GM21447 (cell line): ENCODE results near the gene SBF2.

Source experiments
- ATAC-seq: cut with Tn5 transposase; IDR thresholded peaks from one replicate; pipeline ENCODE4 v1.9.1; 2021; ENCODE audit not compliant: unreplicated experiment

The SBF2 gene

GRCh38 chr11:10293423-10294289, at the start of gene SBF2:
Gene SBF2 (minus strand): TSS chr11:10294219. CDS start chr11:10294069, 150 bp downstream.
- peak; percentile 34 for ATAC-seq

GRCh38 chr11:10338287-10338686, 44.3 kb upstream of the SBF2 start:
- ATAC-seq = no peak

DNA sequence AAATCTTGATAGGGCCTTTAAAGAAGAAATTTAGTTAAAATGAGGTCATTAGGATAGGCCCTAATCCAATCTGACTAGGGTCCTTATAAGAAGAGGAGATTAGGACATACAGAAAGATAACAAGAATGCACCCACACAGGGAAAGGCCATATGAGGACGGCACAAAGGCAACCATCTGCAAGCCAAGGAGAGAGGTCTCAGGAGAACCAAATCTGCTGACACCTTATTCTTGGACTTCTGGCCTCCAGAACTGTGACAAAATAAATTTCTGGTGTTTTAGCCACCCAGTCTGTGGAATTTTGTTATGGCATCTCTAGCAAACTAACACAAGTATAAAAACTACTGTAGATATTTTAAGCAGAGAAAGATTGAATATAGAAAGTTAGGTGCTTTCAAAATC, 39.5 kb upstream of the SBF2 start:
- no peak for ATAC-seq

- no peak for ATAC-seq
Measured at GRCh38 chr11:10331548-10332289, 37.7 kb upstream of the SBF2 start.

DNA sequence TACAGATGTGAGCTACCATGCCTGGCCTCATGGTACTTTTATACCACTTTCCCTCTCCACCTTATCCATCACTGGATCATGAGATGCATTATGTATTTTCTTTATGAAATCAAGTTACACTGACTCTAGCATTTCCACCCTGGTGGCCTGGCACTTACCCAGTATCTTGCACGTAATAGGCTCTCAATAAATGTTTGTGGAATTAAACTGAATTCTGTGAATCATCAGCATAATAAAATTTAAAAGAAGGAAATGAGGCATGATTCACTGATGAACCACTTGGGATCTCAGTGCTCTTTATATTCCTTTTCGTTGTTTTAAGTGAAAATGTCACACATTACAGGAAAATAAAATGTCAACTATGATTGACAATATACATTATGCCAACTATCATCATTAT, 35.9 kb upstream of the SBF2 start:
- no peak for ATAC-seq

DNA sequence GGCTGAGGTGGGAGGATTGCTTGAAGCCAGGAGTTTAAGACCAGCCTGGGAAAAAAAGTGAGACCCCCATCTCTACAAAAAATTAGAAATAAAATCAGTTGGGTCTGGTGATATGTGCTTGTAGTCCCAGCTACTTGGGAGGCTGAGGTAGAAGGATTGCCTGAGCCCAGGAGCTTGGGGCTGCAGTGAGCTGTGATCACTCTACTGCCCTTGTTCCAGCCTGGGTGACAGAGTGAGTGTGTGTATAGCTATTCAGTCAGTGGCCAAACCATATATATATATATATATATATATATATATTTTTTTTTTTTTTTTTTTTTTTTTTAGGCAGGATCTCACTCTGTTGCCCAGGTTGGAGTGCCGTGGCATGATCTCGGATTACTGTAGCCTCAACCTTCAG, 35.3 kb upstream of the SBF2 start:
- no peak for ATAC-seq

DNA sequence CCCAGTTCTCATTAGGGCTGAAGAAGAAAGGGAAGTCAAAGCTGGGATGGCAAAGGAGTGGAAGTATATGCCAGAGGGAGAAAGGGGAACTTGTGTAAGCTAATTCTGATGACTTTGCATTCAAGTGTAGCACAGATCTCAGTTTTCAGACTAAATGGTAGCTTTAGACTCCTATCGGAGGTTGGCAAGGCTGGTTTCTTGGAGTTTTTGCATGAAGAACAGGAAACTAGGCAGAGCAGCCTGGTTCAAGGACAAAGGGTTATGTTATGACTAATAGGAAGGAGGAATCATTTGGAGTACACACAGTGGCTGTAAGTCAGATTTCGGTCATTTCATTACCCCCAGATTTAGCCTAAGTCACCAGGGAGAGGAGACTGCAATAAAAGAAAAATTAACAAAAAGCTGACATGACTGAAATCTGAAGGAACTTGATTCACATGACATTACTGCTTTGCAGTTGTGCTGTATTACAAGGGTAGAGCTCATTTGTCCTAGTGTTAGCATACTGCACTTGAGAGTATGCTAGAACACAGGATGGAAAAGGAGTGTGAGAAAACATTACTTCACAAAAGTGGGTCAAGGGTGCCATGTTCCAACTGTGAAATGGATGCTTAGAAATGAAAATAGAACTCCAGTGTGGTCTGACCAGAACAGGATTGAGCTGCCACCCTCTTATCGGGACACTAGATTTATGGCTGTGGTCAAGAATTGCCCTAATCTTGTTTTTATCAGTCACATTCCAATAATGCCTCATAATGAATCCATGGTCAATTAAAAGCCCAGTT, 34.5 kb upstream of the SBF2 start:
- no peak for ATAC-seq

DNA sequence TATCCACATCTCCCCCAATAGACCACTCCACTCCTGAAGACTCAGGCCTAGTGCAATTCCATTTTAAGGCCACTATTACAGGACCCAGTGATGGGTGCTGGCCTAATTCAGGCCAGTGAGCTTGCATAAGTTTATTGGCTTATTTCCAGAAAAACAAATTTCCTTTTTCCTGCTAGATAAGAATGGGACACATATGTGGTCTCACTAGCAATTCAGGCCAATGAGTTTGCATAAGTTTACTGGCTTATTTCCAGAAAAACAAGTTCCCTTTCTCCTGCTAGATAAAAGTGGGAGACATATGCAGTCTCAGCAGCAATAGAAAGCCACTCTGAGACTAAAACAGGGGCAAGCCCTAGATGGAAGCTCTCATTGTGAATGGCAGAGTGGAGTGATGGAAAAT, 33.2 kb upstream of the SBF2 start:
- ATAC-seq = no peak

GRCh38 chr11:10326012-10326964, 32.3 kb upstream of the SBF2 start:
- no peak for ATAC-seq

DNA sequence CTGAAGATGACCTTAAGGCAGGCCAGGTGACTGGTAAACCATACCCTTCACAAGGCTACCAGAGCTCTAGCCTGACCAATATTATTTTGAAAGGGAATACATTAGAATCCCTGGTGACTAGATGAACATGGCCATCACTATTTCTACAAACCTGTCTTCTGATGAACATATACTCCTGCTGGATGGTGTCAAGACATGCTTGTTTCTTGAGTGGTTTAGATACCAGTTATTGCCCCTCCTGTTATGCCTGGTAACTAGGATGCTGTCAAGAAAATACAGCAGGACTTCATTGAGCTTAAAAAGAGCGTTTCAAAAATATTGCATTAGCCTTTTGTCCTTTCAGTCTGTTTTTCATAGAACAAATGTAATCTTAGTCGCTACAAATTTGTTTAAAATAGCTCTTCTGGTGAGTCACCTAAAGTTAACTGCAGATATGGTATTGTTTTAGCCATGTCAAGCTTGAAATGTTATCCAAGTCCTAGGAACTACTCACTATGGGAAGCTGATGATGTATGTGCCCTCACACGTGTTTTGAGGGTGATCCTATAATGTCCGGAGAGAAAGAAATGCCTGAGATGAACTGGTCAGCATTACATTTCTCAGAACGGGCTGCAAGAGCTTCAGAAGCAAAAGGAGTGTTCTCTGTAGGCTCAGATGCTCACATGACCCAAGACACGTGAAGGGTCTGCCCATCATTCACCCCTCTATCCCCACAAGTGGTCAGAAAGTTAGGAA, 31.4 kb upstream of the SBF2 start:
- ATAC-seq = no peak

GRCh38 chr11:10324474-10324873, 30.5 kb upstream of the SBF2 start:
- ATAC-seq = no peak

DNA sequence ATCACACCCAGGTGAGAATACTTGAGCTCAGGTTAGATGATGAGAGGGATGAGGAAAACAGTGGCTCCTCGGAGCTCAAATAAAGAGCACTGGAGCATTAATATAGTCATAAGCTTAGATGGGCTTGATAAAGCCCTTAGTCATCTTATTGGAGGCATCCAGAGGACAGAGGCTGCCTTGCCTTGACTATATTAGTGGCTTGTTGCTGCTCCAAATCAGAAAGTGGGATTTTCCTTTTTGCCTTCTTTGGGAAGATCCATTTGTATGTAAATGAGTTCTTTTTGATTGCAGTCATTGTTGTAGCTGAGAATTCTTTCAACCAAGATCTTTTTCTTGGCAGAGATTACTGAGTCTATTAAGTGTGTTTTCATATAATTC, 29.8 kb upstream of the SBF2 start:
- no peak for ATAC-seq

DNA sequence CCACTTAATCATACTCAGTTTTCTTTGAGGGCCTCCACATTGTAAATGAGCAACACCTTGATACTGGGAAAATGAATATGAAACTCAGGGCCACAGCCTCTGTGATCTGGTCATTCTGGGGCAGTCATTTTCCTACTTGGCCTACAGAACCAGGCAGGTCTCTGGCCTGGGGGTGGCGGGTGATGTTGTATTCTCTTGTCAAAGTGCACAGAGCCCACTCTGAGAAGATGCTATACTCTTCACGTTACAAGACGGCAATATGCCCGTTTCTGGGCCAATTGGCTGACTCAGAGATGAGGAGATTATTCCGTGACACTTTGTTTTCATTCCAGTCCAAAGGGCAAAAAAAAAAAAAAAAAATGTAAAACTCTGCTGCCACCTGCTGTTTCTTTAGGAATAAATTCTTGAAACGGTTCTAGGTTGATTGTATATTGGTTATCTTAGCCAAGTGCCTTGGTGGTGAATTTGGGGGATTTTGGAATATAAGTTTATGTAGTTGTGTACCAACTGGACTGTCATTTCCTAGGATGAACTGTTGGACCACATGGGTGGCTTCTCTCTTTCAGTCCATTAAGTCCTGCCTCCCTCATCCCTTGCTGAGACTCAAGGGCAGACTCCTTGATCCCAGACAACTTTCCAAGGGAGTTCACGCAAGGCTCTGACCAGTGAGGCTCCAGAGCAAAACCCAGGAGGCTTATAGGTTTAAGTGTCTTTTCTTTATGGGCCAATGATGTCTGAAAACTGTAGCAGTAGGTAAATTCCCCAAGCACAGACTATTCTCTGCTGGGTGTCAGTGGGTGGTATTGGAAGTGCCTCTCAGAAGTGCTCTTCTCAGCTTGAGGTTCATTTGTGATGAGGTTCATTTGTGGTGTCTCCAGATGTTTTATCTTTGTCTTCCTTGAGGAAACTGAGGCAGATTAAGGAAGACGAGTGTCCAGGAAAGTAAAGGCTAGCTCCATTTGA, 29.1 kb upstream of the SBF2 start:
- peak; percentile 58 for ATAC-seq

- ATAC-seq = no peak
Measured at GRCh38 chr11:10322401-10322800, 28.4 kb upstream of the SBF2 start.

- ATAC-seq = no peak
Measured at GRCh38 chr11:10320736-10321465, 26.9 kb upstream of the SBF2 start.

DNA sequence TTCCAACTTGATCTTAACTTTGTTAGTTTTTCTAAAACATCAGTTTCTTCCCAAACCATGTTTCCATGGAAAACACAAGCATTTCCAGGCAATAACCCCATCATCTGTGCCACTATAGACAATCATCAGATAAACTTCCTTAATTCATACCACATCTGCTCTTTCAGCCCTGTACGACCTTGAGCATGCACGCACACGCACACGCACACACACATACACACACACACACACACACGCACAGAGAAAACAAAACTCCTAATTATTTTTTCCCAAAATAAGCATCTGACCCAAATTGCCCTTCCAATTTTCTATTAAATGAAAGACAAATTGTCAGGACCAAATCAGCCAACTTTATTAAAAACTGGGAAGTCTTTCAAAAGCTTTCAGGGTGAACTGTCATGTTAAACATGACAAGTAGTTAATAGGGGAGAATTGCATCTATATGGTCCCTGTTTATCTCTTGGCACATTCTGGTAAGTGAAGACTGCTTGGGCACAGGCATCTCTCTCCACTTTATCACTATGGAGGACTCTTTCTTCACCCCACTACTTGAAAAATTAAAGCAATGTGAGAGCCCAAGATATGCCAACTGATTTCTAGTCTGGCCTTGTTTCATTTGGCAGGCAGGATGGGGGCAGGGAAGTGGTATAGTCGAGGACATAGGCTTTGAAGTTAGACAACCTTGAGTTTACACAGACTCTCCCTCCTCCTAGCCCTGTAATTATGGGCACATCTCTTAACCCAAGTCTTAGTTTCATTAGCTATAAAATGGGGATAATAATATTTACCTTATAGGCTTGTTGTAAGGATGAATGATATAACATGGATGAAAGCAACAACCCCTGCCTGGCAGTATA, 25.9 kb upstream of the SBF2 start:
- ATAC-seq = no peak

GRCh38 chr11:10318527-10318802, 24.4 kb upstream of the SBF2 start:
- ATAC-seq = no peak
